Measurements from ENCODE around the gene IL19. TPM values are rescaled to one million over a fixed set of nuclear protein-coding genes. Genes with fewer than 3 reads are reported as not detected.

The IL19 gene
- total RNA-seq, 1 experiment from 2014 or later, result not detected

DNA sequence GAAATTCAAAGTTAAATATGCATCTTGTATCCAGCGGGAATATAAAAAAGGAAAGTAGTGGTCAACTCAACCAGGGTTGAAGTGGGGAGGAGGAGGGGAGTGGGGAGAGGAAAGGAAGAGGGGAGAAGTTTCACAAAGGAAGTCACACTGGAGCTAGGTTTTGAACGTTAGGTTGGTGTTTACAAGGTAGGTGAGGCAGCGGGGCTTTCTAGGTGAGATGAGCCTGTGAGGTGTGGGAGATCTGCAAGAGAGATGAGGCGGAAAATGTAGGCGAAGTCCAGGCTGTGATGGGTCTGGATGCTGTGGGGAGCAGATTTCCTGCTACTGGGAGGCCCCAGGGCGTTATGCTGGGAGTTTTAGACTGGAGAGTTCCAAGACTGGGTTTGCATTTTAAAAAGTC is 58.7 kb downstream of the IL19 start:
- H3K27ac ChIP-seq, result no peak overlapping the region
- H3K4me1 ChIP-seq (replicated peaks), result peaks cover 4% of the 10 kb centered on the region
- 0 out of 2 replicates have a peak, but pooled peaks cover 2% of the 10 kb centered on the region for H3K36me3 ChIP-seq
- DNase-seq (ENCODE audit: low read depth in 1 of 2, low spot score in 2 of 2), result no peak
- H3K9me3 ChIP-seq (replicated peaks), result no peaks in the 10 kb centered on the region
- H3K27me3 ChIP-seq (replicated peaks), result no peaks in the 10 kb centered on the region
- no peak overlapping the region for H3K4me3 ChIP-seq

DNA sequence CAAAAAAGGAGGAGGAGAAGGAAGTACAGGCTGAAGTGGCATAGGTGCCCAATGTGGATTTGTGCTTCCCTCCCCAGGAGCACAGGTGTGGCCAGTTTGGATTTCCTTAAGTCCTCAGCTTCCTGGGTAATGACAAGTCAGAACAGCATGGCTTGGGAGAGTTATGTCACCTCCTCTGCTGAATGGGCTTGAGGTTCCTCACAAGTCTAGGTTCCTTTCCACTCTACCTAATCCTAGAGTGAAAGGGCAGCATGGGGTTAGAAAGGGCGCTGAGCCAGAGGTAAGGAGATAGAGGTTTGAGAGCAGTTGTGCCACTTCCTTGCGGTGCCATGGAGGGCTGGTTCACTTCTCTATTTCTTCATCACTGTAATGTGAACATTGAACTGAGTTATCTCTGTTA is 59.3 kb downstream of the IL19 start:
- Histone ChIP-seq H3K4me3 (no peak overlapping the region), H3K9me3 (replicated peaks) (no peaks in the 10 kb centered on the region), H3K36me3 (0 out of 2 replicates have a peak, but pooled peaks cover 2% of the 10 kb centered on the region), H3K4me1 (replicated peaks) (peaks cover 4% of the 10 kb centered on the region; the same call in 1 of the 2 replicates), H3K27me3 (replicated peaks) (no peaks in the 10 kb centered on the region), H3K27ac (no peak overlapping the region)
- no peak for DNase-seq (ENCODE audit: low read depth in 1 of 2, low spot score in 2 of 2)

GRCh38 chr1:206831650-206832049 is 61.1 kb downstream of the IL19 start:
- H3K4me1 ChIP-seq (replicated peaks), result peaks cover 15% of the 10 kb centered on the region; the same call in 1 of the 2 replicates
- H3K36me3 ChIP-seq, result 0 out of 2 replicates have a peak, but pooled peaks cover 2% of the 10 kb centered on the region
- no peaks in the 10 kb centered on the region for H3K27me3 ChIP-seq (replicated peaks)
- no peak overlapping the region for H3K27ac ChIP-seq
- no peak overlapping the region for H3K4me3 ChIP-seq
- no peak for DNase-seq (ENCODE audit: low read depth in 1 of 2, low spot score in 2 of 2)
- no peaks in the 10 kb centered on the region for H3K9me3 ChIP-seq (replicated peaks)

DNA sequence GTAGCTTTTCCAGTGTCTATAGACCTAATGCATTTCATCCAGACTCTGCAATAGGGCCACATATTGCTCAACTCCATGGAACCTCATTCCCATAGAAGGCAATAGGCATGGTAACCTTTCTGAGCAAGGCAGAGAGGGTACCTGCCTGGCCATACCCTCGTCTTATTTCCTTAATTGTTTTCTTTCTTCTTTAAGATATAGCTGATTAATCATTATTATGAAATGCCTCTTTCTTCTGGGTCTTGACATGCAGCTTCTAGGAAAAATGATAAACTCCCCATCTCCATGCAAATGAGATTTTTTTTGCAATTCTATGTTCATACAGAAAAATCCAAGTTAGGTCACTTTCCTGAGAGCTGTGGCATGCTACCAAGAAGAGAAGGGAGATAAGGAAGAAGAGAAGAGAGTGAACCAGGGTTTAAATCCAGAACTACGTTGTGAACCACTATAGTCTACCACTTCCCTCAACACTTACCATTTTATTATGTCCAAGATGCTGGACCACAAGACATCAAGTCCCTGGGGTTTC is 61.8 kb downstream of the IL19 start:
- Histone ChIP-seq H3K4me1 (replicated peaks) (peaks cover 20% of the 10 kb centered on the region), H3K36me3 (0 out of 2 replicates have a peak, but pooled peaks cover 2% of the 10 kb centered on the region), H3K27me3 (replicated peaks) (no peaks in the 10 kb centered on the region), H3K27ac (no peak overlapping the region), H3K9me3 (replicated peaks) (no peaks in the 10 kb centered on the region), H3K4me3 (no peak overlapping the region)
- no peak for DNase-seq (ENCODE audit: low read depth in 1 of 2, low spot score in 2 of 2)

DNA sequence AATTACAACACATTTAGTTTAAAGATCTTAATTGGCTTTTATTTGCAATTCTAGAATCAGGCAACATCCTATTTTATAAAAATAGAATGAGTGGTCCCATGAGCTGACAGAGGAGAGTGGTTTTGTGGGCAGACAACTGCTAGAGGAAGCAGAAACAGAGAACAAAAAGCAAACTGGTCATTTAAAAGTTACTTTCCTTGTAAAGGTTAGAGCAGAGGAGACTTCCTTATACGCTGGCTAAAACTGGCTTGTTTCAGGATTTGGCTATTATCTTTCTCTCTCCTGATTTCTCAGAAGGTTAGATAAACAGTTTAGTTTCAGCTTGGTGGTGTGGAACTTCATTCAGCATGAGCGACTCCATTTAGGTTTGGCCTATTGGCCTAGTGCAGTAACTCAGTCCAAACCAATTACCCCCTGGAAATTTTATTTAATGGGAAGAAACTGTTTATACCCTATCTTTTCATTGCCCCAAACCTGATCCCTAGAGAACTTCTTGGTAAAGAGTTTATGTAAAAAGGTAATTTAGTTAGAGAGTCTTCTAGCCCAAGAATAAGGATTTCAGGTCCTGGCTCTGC is 62.6 kb downstream of the IL19 start:
- no peak for DNase-seq (ENCODE audit: low read depth in 1 of 2, low spot score in 2 of 2)
- H3K36me3 ChIP-seq, result 0 out of 2 replicates have a peak, but pooled peaks cover 2% of the 10 kb centered on the region
- peaks cover 24% of the 10 kb centered on the region for H3K4me1 ChIP-seq (replicated peaks)
- no peaks in the 10 kb centered on the region for H3K27me3 ChIP-seq (replicated peaks)
- no peak overlapping the region for H3K27ac ChIP-seq
- no peak overlapping the region for H3K4me3 ChIP-seq
- H3K9me3 ChIP-seq (replicated peaks), result no peaks in the 10 kb centered on the region

DNA sequence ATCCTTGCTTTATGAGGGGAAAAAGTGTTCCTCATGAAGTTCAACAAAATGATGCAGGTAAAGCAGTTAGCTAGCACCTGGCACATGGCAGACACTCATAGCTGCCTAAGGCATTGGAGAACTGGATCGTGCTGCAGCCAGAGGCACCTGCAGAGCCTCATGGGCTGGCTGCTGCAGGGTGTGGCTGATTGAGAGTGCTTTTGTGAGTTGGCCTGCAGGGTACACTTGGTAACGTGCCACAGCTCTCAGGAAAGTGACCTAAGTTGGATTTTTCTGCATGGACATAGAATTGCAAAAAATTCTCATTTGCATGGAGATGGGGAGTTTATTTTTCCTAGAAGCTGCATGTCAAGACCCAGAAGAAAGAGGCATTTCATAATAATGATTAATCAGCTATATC is 63.2 kb downstream of the IL19 start:
- H3K27me3 ChIP-seq (replicated peaks), result no peaks in the 10 kb centered on the region
- no peak overlapping the region for H3K4me3 ChIP-seq
- H3K4me1 ChIP-seq (replicated peaks), result peaks cover 30% of the 10 kb centered on the region
- H3K9me3 ChIP-seq (replicated peaks), result no peaks in the 10 kb centered on the region
- no peak overlapping the region for H3K27ac ChIP-seq
- H3K36me3 ChIP-seq, result 0 out of 2 replicates have a peak, but pooled peaks cover 2% of the 10 kb centered on the region
- no peak for DNase-seq (ENCODE audit: low read depth in 1 of 2, low spot score in 2 of 2)

- DNase-seq (ENCODE audit: low read depth in 1 of 2, low spot score in 2 of 2), result no peak
- no peak overlapping the region for H3K27ac ChIP-seq
- no peaks in the 10 kb centered on the region for H3K27me3 ChIP-seq (replicated peaks)
- H3K36me3 ChIP-seq, result 0 out of 2 replicates have a peak, but pooled peaks cover 2% of the 10 kb centered on the region
- H3K4me3 ChIP-seq, result no peak overlapping the region
- no peaks in the 10 kb centered on the region for H3K9me3 ChIP-seq (replicated peaks)
- peaks cover 35% of the 10 kb centered on the region for H3K4me1 ChIP-seq (replicated peaks)
Measured at GRCh38 chr1:206834217-206834616, 63.6 kb downstream of the IL19 start.

DNA sequence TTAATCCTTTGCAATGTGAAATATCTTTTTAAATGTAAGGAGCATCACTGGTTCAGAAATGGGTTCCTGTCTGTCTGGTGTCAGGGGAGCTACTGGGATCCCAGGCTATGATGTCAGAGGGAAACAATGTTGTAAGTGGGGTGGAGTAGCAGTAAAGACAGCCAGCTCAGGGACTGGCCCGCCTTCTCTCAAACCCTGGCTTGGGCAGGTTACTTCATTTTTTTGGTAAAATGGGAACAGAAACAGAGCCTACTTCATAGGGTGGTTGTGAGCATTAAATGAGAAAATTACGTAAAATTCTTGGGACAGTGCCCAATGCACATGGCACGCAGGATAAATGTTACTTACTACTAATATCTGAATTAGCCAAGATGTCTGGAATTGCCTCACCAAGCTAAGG is 64.1 kb downstream of the IL19 start:
- Histone ChIP-seq H3K9me3 (replicated peaks) (no peaks in the 10 kb centered on the region), H3K27me3 (replicated peaks) (no peaks in the 10 kb centered on the region), H3K4me3 (no peak overlapping the region), H3K27ac (no peak overlapping the region), H3K4me1 (replicated peaks) (peaks cover 39% of the 10 kb centered on the region), H3K36me3 (0 out of 2 replicates have a peak, but pooled peaks cover 2% of the 10 kb centered on the region)
- DNase-seq (ENCODE audit: low read depth in 1 of 2, low spot score in 2 of 2), result no peak

DNA sequence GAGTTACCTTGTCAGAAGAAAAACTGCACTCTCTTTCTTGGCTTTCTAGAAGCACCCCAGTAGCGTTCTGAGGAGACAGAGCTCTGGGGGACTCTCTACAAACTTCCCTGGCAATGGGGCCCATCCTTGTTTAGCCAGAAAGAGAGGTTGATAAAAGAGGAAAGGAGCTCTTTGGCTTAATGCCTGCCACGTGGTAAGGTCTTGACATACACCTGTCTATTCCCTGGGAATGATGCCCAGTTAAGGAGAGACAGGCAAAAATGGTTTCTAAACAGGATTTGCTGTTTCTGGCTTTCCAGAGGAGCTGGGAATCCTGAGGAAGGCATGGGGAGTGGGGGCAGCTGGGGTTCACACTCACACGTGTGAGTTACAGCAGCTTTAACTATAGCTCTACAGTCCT is 64.6 kb downstream of the IL19 start:
- Histone ChIP-seq H3K27me3 (replicated peaks) (no peaks in the 10 kb centered on the region), H3K27ac (no peak overlapping the region), H3K4me3 (no peak overlapping the region), H3K36me3 (0 out of 2 replicates have a peak, but pooled peaks cover 2% of the 10 kb centered on the region), H3K9me3 (replicated peaks) (no peaks in the 10 kb centered on the region), H3K4me1 (replicated peaks) (peaks cover 44% of the 10 kb centered on the region)
- DNase-seq (ENCODE audit: low read depth in 1 of 2, low spot score in 2 of 2), result no peak

DNA sequence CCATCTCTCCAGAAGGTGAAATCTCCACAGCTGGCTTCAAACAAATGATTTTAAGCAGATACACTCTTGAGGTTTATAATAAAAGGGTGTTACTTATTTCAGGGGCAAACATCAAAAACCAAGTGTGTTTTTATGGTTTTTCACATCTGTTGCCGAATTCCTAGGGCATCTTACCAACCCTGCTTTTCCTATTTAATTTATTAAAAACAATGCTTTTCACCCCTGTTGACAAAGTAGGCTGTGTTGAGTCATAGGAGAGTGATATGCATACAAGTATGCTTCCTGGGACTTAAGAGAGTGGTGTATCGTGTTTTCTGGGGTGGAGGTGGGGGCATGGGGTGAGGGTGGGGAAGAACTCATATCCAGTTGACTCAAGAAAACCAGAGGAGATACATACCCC is 65.5 kb downstream of the IL19 start:
- H3K27me3 ChIP-seq (replicated peaks), result no peaks in the 10 kb centered on the region
- H3K4me3 ChIP-seq, result no peak overlapping the region
- H3K27ac ChIP-seq, result no peak overlapping the region
- H3K4me1 ChIP-seq (replicated peaks), result peaks cover 46% of the 10 kb centered on the region
- no peaks in the 10 kb centered on the region for H3K9me3 ChIP-seq (replicated peaks)
- H3K36me3 ChIP-seq, result 0 out of 2 replicates have a peak, but pooled peaks cover 2% of the 10 kb centered on the region
- no peak for DNase-seq (ENCODE audit: low read depth in 1 of 2, low spot score in 2 of 2)

DNA sequence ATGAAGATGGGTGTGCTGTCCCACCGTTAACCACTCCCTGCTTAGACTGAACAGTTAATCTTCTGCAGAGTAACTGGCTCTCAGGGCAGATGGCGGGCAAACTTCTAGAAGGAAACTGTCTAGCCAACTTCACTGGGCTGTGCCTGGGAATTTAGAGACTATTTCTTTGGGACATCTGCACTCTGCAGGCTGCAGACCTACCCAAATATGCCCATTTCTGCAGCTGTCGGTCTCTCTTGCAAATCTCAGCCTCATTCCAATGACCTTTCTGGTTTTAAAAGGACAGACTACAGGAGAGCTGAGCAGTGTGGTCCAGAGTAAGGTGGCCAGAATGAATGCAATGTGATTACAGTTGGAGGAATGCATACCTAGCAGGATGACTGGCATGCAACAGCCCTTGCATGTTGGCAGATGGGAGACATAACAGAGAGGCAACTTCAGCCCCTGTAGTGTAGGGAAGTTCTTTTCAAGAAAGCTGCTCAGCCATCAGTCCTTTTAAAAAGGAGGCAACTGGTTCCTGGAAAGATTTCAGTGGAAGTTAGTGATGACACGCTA is 68.5 kb downstream of the IL19 start:
- Histone ChIP-seq H3K36me3 (no peaks in the 10 kb centered on the region), H3K4me1 (replicated peaks) (peaks cover 46% of the 10 kb centered on the region), H3K4me3 (no peak overlapping the region), H3K27me3 (replicated peaks) (no peaks in the 10 kb centered on the region), H3K27ac (peak overlapping the region; percentile 19; the same call in 1 of the 2 replicates), H3K9me3 (replicated peaks) (no peaks in the 10 kb centered on the region)
- DNase-seq (ENCODE audit: low read depth in 1 of 2, low spot score in 2 of 2), result peak in 1 of 2 experiments; percentile 33

DNA sequence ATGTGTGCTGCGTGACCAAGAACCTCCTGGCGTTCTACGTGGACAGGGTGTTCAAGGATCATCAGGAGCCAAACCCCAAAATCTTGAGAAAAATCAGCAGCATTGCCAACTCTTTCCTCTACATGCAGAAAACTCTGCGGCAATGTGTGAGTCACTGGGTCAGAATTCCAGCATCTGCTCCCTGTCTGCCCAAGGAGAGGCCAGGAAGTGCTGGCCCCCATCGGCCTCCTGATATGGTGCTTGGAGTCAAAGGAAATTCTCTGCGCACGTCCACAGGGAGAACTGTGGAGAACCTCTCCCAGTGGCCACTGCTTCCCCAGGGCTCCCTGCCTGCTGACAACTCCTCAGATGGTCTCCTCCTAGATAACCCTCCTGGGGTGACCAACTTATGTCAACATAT is 69.3 kb downstream of the IL19 start:
- peak; percentile 70 to 81 for DNase-seq (ENCODE audit: low read depth in 1 of 2, low spot score in 2 of 2)
- H3K36me3 ChIP-seq, result no peaks in the 10 kb centered on the region
- H3K4me1 ChIP-seq (replicated peaks), result peaks cover 42% of the 10 kb centered on the region
- peak overlapping the region; percentile 35 for H3K27ac ChIP-seq
- no peaks in the 10 kb centered on the region for H3K27me3 ChIP-seq (replicated peaks)
- H3K4me3 ChIP-seq, result no peak overlapping the region
- H3K9me3 ChIP-seq (replicated peaks), result no peaks in the 10 kb centered on the region

DNA sequence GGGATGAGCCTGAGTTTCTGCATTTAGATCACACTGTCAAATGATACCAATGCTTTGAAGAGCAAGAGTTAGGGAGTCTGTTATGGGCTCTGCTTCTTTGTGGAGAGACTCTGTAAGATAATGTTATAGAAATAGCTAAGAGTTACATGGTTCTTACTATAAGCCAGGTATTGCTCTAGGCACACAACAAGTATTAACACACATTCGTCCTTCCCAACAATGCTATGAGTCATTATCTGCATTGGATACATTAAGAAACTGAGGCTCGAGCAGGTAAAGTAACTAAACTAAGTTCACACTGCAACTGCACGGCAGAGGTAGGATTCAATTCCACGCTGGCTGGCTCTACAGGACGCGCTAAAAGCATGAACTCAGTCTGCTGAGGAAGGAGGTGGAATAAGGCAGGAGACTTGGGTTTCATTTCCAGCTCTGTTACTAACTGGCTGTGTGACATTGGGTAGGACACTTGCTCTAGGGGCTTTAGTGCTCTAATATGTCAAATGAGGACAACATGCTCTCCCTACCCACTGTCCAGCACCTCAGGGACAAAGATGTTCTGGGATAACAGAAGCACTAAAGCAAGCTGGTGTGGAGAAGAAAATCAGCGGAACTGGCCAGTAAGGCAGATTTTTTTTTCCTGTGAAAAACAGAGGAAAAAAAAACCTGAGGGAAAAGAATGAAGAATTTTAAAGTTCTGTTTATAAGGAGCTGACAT is 71.2 kb downstream of the IL19 start:
- Histone ChIP-seq H3K4me3 (no peak overlapping the region), H3K27me3 (replicated peaks) (no peaks in the 10 kb centered on the region), H3K36me3 (no peaks in the 10 kb centered on the region), H3K27ac (no peak overlapping the region), H3K9me3 (replicated peaks) (no peaks in the 10 kb centered on the region), H3K4me1 (replicated peaks) (peaks cover 30% of the 10 kb centered on the region)
- DNase-seq (ENCODE audit: low read depth in 1 of 2, low spot score in 2 of 2), result no peak

GRCh38 chr1:206842854-206843253 is 72.3 kb downstream of the IL19 start:
- Histone ChIP-seq H3K4me3 (no peak overlapping the region), H3K27ac (no peak overlapping the region), H3K4me1 (replicated peaks) (peaks cover 24% of the 10 kb centered on the region), H3K9me3 (replicated peaks) (no peaks in the 10 kb centered on the region), H3K27me3 (replicated peaks) (no peaks in the 10 kb centered on the region), H3K36me3 (no peaks in the 10 kb centered on the region)
- no peak for DNase-seq (ENCODE audit: low read depth in 1 of 2, low spot score in 2 of 2)

Data from SJSA1 (cell line).